Testis (tissue), 3 donors: Measurements from ENCODE around the gene UCMA. TPM values are rescaled to one million over a fixed set of nuclear protein-coding genes. Genes with fewer than 3 reads are reported as not detected.

Source experiments
- DNase-seq: peaks from one replicate; pipeline ENCODE4 v3.0.0-alpha.2; 2019
- H3K27ac ChIP-seq, 2 donors: fragments of 200-600 bp; sonication (generic); one replicate each; pipeline ENCODE4 v1.5.1; 2019
- H3K27me3 ChIP-seq: fragments of 200-600 bp; sonication (generic); one replicate; pipeline ENCODE4 v1.5.1; 2019
- H3K36me3 ChIP-seq: fragments of 200-600 bp; sonication (generic); one replicate; pipeline ENCODE4 v1.5.1; 2017; ENCODE audit warnings: low read depth; ENCODE audit errors: missing control alignments
- H3K4me1 ChIP-seq: fragments of 200-600 bp; sonication (generic); one replicate; pipeline ENCODE4 v1.5.1; 2019
- H3K4me3 ChIP-seq, 2 donors: fragments of 200-600 bp; sonication (generic); one replicate each; pipeline ENCODE4 v1.5.1; 2017 to 2019
- H3K9me3 ChIP-seq: fragments of 200-600 bp; sonication (generic); one replicate; pipeline ENCODE4 v1.5.1; 2017
- CTCF ChIP-seq, 3 experiments: fragments of 450-650 bp in 2 of 3; fragments of 200-600 bp in 1 of 3; sonication (generic) in 1 of 3; IDR thresholded peaks; one replicate each; pipeline ENCODE4 v1.5.1; 2016 to 2019; ENCODE audit warnings: antibody characterized with exemption in 3 of 3, mild to moderate bottlenecking in 2 of 3, moderate library complexity in 1 of 3
- POLR2A ChIP-seq: fragments of 450-650 bp; IDR thresholded peaks from one replicate; pipeline ENCODE4 v1.6.1; 2017; ENCODE audit warnings: antibody characterized with exemption, mild to moderate bottlenecking, moderate library complexity
- WGBS, 2 donors: methylation state at CpG; one replicate each; pipeline ENCODE4 v1.1.5; 2018; 5-methylcytosine and 5-hydroxymethylcytosine counted together
- intact Hi-C: fragments of 100-400 bp; cut with DNase I; formaldehyde crosslinking; loops from one replicate; pipeline ENCODE4 v1.15.1; 2023; ENCODE audit warnings: low total_unique reads
- polyA plus RNA-seq: library from polyadenylated mRNA; stranded (reverse); fragments of 350-450 nt; fragmentation: Illumina TruSeq; extraction: RNeasy Lipid Tissue Mini Kit (QIAGEN cat#74804); gene quantifications from one replicate; pipeline ENCODE4 v1.2.3, GENCODE V29; 2014; ENCODE audit warnings: low read depth, low replicate concordance; ENCODE audit not compliant: insufficient read depth
- total RNA-seq, 2 donors: library from RNA; depleted of rRNA; stranded (reverse); fragments of >200 nt; gene quantifications; one replicate each; pipeline ENCODE4 v1.2.3, GENCODE V29; 2016

UCMA gene
- total and polyA plus RNA-seq, 3 donors from 2014 or later = 0.43 TPM; not detected in 2

GRCh38 chr10:13201132-13201531 lies 33.0 kb downstream of the UCMA start:
- TF ChIP-seq CTCF (IDR thresholded peaks at IDR 0.05) = no peak
- no peak for TF ChIP-seq POLR2A
- no peak overlapping the region for H3K4me3 ChIP-seq
- intact Hi-C loops = no loop called here
- no peaks in the 10 kb centered on the region for H3K4me1 ChIP-seq
- no peaks in the 10 kb centered on the region for H3K27me3 ChIP-seq
- no peaks in the 10 kb centered on the region for H3K36me3 ChIP-seq
- WGBS, 2 donors = 86 to 94% methylated on average over 6 of the region's 6 CpGs
- H3K9me3 ChIP-seq = no peaks in the 10 kb centered on the region
- DNase-seq = no peak
- H3K27ac ChIP-seq = no peak overlapping the region

GRCh38 chr10:13195016-13195415 lies 39.2 kb downstream of the UCMA start:
- no peak for TF ChIP-seq POLR2A
- no peak for TF ChIP-seq CTCF (IDR thresholded peaks at IDR 0.05)
- no peaks in the 10 kb centered on the region for H3K27me3 ChIP-seq
- H3K9me3 ChIP-seq = no peaks in the 10 kb centered on the region
- 92 to 94% methylated on average over 6 of the region's 6 CpGs for WGBS, 2 donors
- no peaks in the 10 kb centered on the region for H3K36me3 ChIP-seq
- H3K4me3 ChIP-seq = no peak overlapping the region
- intact Hi-C loops = no loop called here
- no peak for DNase-seq
- no peaks in the 10 kb centered on the region for H3K4me1 ChIP-seq
- H3K27ac ChIP-seq = no peak overlapping the region

- no peak overlapping the region for H3K27ac ChIP-seq
- WGBS, 2 donors = 82 to 91% methylated on average over 7 of the region's 7 CpGs
- no peak for DNase-seq
- H3K9me3 ChIP-seq = no peaks in the 10 kb centered on the region
- TF ChIP-seq POLR2A (no peak), CTCF (IDR thresholded peaks at IDR 0.05) (no peak)
- H3K27me3 ChIP-seq = no peaks in the 10 kb centered on the region
- H3K4me1 ChIP-seq = no peaks in the 10 kb centered on the region
- H3K36me3 ChIP-seq = no peaks in the 10 kb centered on the region
- intact Hi-C loops = no loop called here
- no peak overlapping the region for H3K4me3 ChIP-seq
Measured at GRCh38 chr10:13193637-13194036, 40.5 kb downstream of the UCMA start.

GRCh38 chr10:13191362-13191761 lies 42.8 kb downstream of the UCMA start:
- H3K9me3 ChIP-seq = no peaks in the 10 kb centered on the region
- no peaks in the 10 kb centered on the region for H3K4me1 ChIP-seq
- H3K27ac ChIP-seq = no peak overlapping the region
- no peaks in the 10 kb centered on the region for H3K36me3 ChIP-seq
- 96 to 98% methylated on average over 5 of the region's 5 CpGs for WGBS, 2 donors
- no peak for DNase-seq
- no peak for TF ChIP-seq CTCF (IDR thresholded peaks at IDR 0.05)
- no peak for TF ChIP-seq POLR2A
- intact Hi-C loops = no loop called here
- H3K4me3 ChIP-seq = no peak overlapping the region
- H3K27me3 ChIP-seq = no peaks in the 10 kb centered on the region

GRCh38 chr10:13190816-13191215 lies 43.4 kb downstream of the UCMA start:
- Histone ChIP-seq H3K36me3 (no peaks in the 10 kb centered on the region), H3K9me3 (no peaks in the 10 kb centered on the region), H3K27me3 (no peaks in the 10 kb centered on the region), H3K4me1 (no peaks in the 10 kb centered on the region), H3K27ac (no peak overlapping the region), H3K4me3 (no peak overlapping the region)
- intact Hi-C loops = no loop called here
- DNase-seq = no peak
- no peak for TF ChIP-seq CTCF (IDR thresholded peaks at IDR 0.05)
- TF ChIP-seq POLR2A = no peak
- WGBS, 2 donors = 88 to 89% methylated on average over 3 of the region's 3 CpGs
